Endothelial cell (in vitro differentiated cells): Measurements from ENCODE around the gene RIMS1. TPM values are rescaled to one million over a fixed set of nuclear protein-coding genes. Genes with fewer than 3 reads are reported as not detected.

ENCODE experiments used
- DNase-seq: peaks from one replicate; pipeline ENCODE4 v3.0.0; 2021; ENCODE audit warnings: low spot score
- H3K27ac Mint-ChIP-seq: one replicate; pipeline ENCODE4 v1.8.0; 2021; ENCODE audit warnings: mixed read lengths, inconsistent platforms; ENCODE audit not compliant: unreplicated experiment
- H3K27me3 Mint-ChIP-seq: one replicate; pipeline ENCODE4 v1.8.0; 2021; ENCODE audit warnings: mild to moderate bottlenecking, moderate library complexity, mixed read lengths, inconsistent platforms; ENCODE audit not compliant: unreplicated experiment
- H3K36me3 Mint-ChIP-seq: one replicate; pipeline ENCODE4 v1.8.0; 2021; ENCODE audit warnings: mild to moderate bottlenecking, low read depth, mixed read lengths, inconsistent platforms; ENCODE audit not compliant: unreplicated experiment
- H3K4me1 Mint-ChIP-seq: one replicate; pipeline ENCODE4 v1.8.0; 2021; ENCODE audit warnings: mild to moderate bottlenecking, mixed read lengths, inconsistent platforms; ENCODE audit not compliant: unreplicated experiment
- H3K4me3 Mint-ChIP-seq: one replicate; pipeline ENCODE4 v1.8.0; 2021; ENCODE audit warnings: mild to moderate bottlenecking, mixed read lengths, inconsistent platforms; ENCODE audit not compliant: unreplicated experiment
- H3K9me3 Mint-ChIP-seq: one replicate; pipeline ENCODE4 v1.8.0; 2021; ENCODE audit warnings: mixed read lengths, inconsistent platforms; ENCODE audit not compliant: unreplicated experiment
- total RNA-seq: library from RNA; stranded (reverse); fragmentation: NEBNext Ultra II Directional; extraction: Animal tissue kit (Norgen Biotek cat#: 25700); gene quantifications from one replicate; pipeline ENCODE4 v1.2.1, GENCODE V29; 2021; ENCODE audit not compliant: unreplicated experiment
- TF ChIP-seq, protein P1 (sequence below): fragments of 200-600 bp; sonication (generic); IDR thresholded peaks from one replicate; pipeline ENCODE4 v1.5.0; 2021; ENCODE audit warnings: antibody characterized with exemption; ENCODE audit not compliant: unreplicated experiment

Gene RIMS1
- total RNA-seq, 1 donor from 2014 or later, result 1.8 TPM

GRCh38 chr6:72417759-72418158 is 531.4 kb downstream of the RIMS1 start:
- DNase-seq, result no peak
- Mint-ChIP-seq H3K27ac (no peak overlapping the region), H3K36me3 (no peaks in the 10 kb centered on the region), H3K9me3 (no peaks in the 10 kb centered on the region), H3K4me3 (no peak overlapping the region), H3K27me3 (peaks cover 2% of the 10 kb centered on the region), H3K4me1 (peaks cover 23% of the 10 kb centered on the region)
- TF ChIP-seq, protein P1, sequence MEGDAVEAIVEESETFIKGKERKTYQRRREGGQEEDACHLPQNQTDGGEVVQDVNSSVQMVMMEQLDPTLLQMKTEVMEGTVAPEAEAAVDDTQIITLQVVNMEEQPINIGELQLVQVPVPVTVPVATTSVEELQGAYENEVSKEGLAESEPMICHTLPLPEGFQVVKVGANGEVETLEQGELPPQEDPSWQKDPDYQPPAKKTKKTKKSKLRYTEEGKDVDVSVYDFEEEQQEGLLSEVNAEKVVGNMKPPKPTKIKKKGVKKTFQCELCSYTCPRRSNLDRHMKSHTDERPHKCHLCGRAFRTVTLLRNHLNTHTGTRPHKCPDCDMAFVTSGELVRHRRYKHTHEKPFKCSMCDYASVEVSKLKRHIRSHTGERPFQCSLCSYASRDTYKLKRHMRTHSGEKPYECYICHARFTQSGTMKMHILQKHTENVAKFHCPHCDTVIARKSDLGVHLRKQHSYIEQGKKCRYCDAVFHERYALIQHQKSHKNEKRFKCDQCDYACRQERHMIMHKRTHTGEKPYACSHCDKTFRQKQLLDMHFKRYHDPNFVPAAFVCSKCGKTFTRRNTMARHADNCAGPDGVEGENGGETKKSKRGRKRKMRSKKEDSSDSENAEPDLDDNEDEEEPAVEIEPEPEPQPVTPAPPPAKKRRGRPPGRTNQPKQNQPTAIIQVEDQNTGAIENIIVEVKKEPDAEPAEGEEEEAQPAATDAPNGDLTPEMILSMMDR, result no peak

DNA sequence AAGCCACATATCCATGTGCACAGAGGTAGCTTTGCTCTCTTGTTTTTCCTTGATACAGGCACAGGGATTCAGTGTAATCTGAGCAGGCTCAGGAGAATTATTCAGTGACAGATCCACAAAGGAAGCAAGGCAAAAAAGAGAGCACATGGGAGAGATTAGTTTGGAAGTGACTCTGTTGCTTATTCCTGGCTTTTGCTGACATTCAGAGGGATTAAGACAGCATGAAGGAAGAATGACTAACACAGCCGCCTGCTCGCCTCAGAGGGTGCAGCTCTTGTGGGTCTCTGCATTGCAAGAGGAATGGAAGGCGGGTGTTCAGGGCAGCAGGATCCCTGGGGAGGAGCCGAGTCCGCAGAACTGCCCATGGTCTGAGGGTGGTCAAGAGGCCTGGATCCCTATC is 532.1 kb downstream of the RIMS1 start:
- Mint-ChIP-seq H3K36me3 (no peaks in the 10 kb centered on the region), H3K4me3 (no peak overlapping the region), H3K27me3 (peaks cover 2% of the 10 kb centered on the region), H3K27ac (no peak overlapping the region), H3K4me1 (peaks cover 23% of the 10 kb centered on the region), H3K9me3 (no peaks in the 10 kb centered on the region)
- TF ChIP-seq, protein P1, result no peak
- DNase-seq, result no peak

DNA sequence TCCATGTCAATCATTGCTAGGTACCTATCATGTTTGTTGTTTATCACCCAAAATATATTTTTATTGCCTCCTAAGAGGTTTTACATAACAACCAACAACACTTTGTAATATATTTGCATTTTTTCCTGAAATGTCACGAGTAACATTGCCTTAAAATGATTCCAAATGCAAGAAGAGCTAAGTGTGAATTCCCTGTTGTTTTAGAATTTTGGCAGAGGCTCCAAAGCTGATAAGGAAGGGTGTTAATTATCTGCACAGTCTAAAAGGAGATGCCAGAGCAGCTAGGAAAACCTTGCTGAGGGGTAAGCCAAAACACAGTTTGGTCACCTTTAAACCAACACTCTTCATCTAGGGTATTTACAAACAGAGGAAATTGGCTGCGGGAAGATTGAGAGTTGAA is 533.6 kb downstream of the RIMS1 start:
- TF ChIP-seq, protein P1, result no peak
- no peak for DNase-seq
- H3K27me3 Mint-ChIP-seq, result peaks cover 2% of the 10 kb centered on the region
- peaks cover 23% of the 10 kb centered on the region for H3K4me1 Mint-ChIP-seq
- no peaks in the 10 kb centered on the region for H3K36me3 Mint-ChIP-seq
- no peak overlapping the region for H3K4me3 Mint-ChIP-seq
- no peaks in the 10 kb centered on the region for H3K9me3 Mint-ChIP-seq
- no peak overlapping the region for H3K27ac Mint-ChIP-seq

GRCh38 chr6:72420409-72420808 is 534.1 kb downstream of the RIMS1 start:
- Mint-ChIP-seq H3K9me3 (no peaks in the 10 kb centered on the region), H3K4me1 (peaks cover 23% of the 10 kb centered on the region), H3K27me3 (peaks cover 2% of the 10 kb centered on the region), H3K36me3 (no peaks in the 10 kb centered on the region), H3K27ac (no peak overlapping the region), H3K4me3 (no peak overlapping the region)
- DNase-seq, result no peak
- TF ChIP-seq, protein P1, result no peak

GRCh38 chr6:72421387-72421786 is 535.0 kb downstream of the RIMS1 start:
- TF ChIP-seq, protein P1, result no peak
- H3K36me3 Mint-ChIP-seq, result no peaks in the 10 kb centered on the region

More at GRCh38 chr6:72421387-72421786, 535.0 kb downstream of the RIMS1 start:
- H3K27ac Mint-ChIP-seq, result no peak overlapping the region
- H3K4me1 Mint-ChIP-seq, result peaks cover 23% of the 10 kb centered on the region
- peaks cover 2% of the 10 kb centered on the region for H3K27me3 Mint-ChIP-seq
- no peak overlapping the region for H3K4me3 Mint-ChIP-seq
- DNase-seq, result no peak
- no peaks in the 10 kb centered on the region for H3K9me3 Mint-ChIP-seq
